SK-N-SH (cell line): ENCODE data around the gene CLMP. TPM values are rescaled to one million over a fixed set of nuclear protein-coding genes. Genes with fewer than 3 reads are reported as not detected.
A peak's percentile ranks its signal among the peaks of the same experiment; 100 is the strongest.

Experiments used
- CTCF ChIA-PET: fragments of 300-600, 350-600 bp; formaldehyde crosslinking; extraction: SDS; loops from one replicate; lab custom pipeline; 2021; lab: Yijun Ruan, JAX
- POLR2A ChIA-PET: fragments of 350-600 bp; sonication (Branson Sonifier 250); formaldehyde crosslinking; extraction: SDS; loops from one replicate; lab custom pipeline; 2020; ENCODE audit warnings: antibody characterized with exemption, inconsistent platforms; lab: Yijun Ruan, JAX
- DNase-seq: peaks from one replicate; pipeline ENCODE4 v3.0.0; 2012
- H2AFZ ChIP-seq: fragments of 200-600 bp; sonication (generic); 2 replicates; pipeline ENCODE4 v1.8.1; 2016; ENCODE audit warnings: antibody characterized with exemption, mild to moderate bottlenecking, low read depth
- H3F3A ChIP-seq: fragments of 200-600 bp; sonication (generic); replicated peaks from 2 replicates; pipeline ENCODE3; 2016; ENCODE audit warnings: antibody characterized with exemption, mild to moderate bottlenecking; ENCODE audit not compliant: insufficient read depth
- H3K27ac ChIP-seq, 2 experiments: fragments of 200-500 bp in 1 of 2; fragments of 200-600 bp in 1 of 2; sonication (Bioruptor generic) in 1 of 2; sonication (generic), shearing (Covaris generic) in 1 of 2; 2 replicates each; pipeline versions ENCODE4 v1.5.1 to v1.6.1; 2014 to 2016; ENCODE audit warnings: low read depth in 2 of 2, inconsistent platforms in 1 of 2, low read length in 1 of 2, mild to moderate bottlenecking in 1 of 2, mixed read lengths in 1 of 2
- H3K27me3 ChIP-seq: fragments of 200-600 bp; sonication (generic), shearing (Covaris generic); 2 replicates; pipeline ENCODE4 v1.6.1; 2016; ENCODE audit warnings: mixed run types; ENCODE audit not compliant: insufficient read depth
- H3K36me3 ChIP-seq, 2 experiments: fragments of 200-500 bp in 1 of 2; fragments of 200-600 bp in 1 of 2; sonication (Bioruptor generic) in 1 of 2; sonication (generic) in 1 of 2; replicated peaks in 1 of 2; 2 replicates each; pipeline versions ENCODE3 to v1.5.1; 2014 to 2016; ENCODE audit warnings: low read length in 1 of 2, mild to moderate bottlenecking in 1 of 2; ENCODE audit not compliant: insufficient read depth in 2 of 2, control insufficient read depth in 1 of 2
- H3K4me1 ChIP-seq, 2 experiments: fragments of 200-500 bp in 1 of 2; fragments of 200-600 bp in 1 of 2; sonication (Bioruptor generic) in 1 of 2; sonication (generic), shearing (Covaris generic) in 1 of 2; 2 replicates each; pipeline versions ENCODE4 v1.5.1 to v1.6.1; 2014 to 2016; ENCODE audit warnings: low read depth in 1 of 2, low read length in 1 of 2, mixed run types in 1 of 2; ENCODE audit not compliant: insufficient read depth in 2 of 2, control insufficient read depth in 1 of 2
- H3K4me2 ChIP-seq: fragments of 200-600 bp; sonication (generic), shearing (Covaris generic); 2 replicates; pipeline ENCODE4 v1.6.1; 2017; ENCODE audit warnings: mixed run types
- H3K4me3 ChIP-seq, 2 experiments: fragments of 200-500 bp in 1 of 2; fragments of 200-600 bp in 1 of 2; sonication (Bioruptor generic) in 1 of 2; sonication (generic), shearing (Covaris generic) in 1 of 2; 2 replicates each; pipeline versions ENCODE4 v1.5.1 to v1.8.1; 2014 to 2016; ENCODE audit warnings: low read depth in 2 of 2, inconsistent platforms in 1 of 2, low read length in 1 of 2, mild to moderate bottlenecking in 1 of 2, mixed read lengths in 1 of 2, moderate library complexity in 1 of 2
- H3K79me2 ChIP-seq: fragments of 200-600 bp; sonication (generic); 2 replicates; pipeline ENCODE4 v1.8.1; 2017; ENCODE audit warnings: mild to moderate bottlenecking; ENCODE audit not compliant: insufficient read depth
- H3K9ac ChIP-seq: fragments of 200-600 bp; sonication (generic); 2 replicates; pipeline ENCODE4 v1.6.1; 2017; ENCODE audit warnings: mixed run types
- H3K9me2 ChIP-seq: fragments of 200-600 bp; sonication (generic); 2 replicates; pipeline ENCODE4 v1.6.1; 2017; ENCODE audit warnings: mixed run types
- H3K9me3 ChIP-seq: fragments of 200-600 bp; sonication (generic); 2 replicates; pipeline ENCODE4 v1.6.1; 2017; ENCODE audit warnings: mixed run types, mild to moderate bottlenecking, moderate library complexity
- H4K20me1 ChIP-seq: fragments of 200-600 bp; sonication (generic); 2 replicates; pipeline ENCODE4 v1.6.1; 2017; ENCODE audit warnings: mild to moderate bottlenecking, mixed run types; ENCODE audit not compliant: insufficient read depth
- CHD2 ChIP-seq: fragments of 150-350 bp; IDR thresholded peaks from 2 replicates; pipeline ENCODE4 v1.6.1; 2018; ENCODE audit warnings: low read length; ENCODE audit not compliant: partially characterized antibody
- EP300 ChIP-seq, 2 experiments: IDR thresholded peaks; 2 replicates each; pipeline versions ENCODE4 v1.4.0 to v1.6.1; 2012; ENCODE audit warnings: borderline replicate concordance in 1 of 2, low read depth in 1 of 2, low read length in 1 of 2
- EZH2phosphoT487 ChIP-seq: fragments of 200-600 bp; sonication (generic); IDR thresholded peaks from 2 replicates; pipeline ENCODE4 v1.6.1; 2017; ENCODE audit warnings: low read depth, mixed run types, mild to moderate bottlenecking, antibody characterized with exemption, moderate library complexity, borderline replicate concordance
- FOXM1 ChIP-seq: IDR thresholded peaks from 2 replicates; pipeline ENCODE4 v1.4.0; 2012; ENCODE audit warnings: low read depth, mild to moderate bottlenecking
- GABPA ChIP-seq: IDR thresholded peaks from 2 replicates; pipeline ENCODE4 v1.4.0; 2012; ENCODE audit warnings: low read depth, mild to moderate bottlenecking
- MEF2A ChIP-seq: IDR thresholded peaks from 2 replicates; pipeline ENCODE4 v1.4.0; 2012; ENCODE audit warnings: low read depth, borderline replicate concordance
- NFIC ChIP-seq: IDR thresholded peaks from 2 replicates; pipeline ENCODE4 v1.4.0; 2012; ENCODE audit warnings: borderline replicate concordance
- POLR2AphosphoS5 ChIP-seq: IDR thresholded peaks from 2 replicates; pipeline ENCODE4 v1.6.1; 2012; ENCODE audit warnings: low read depth, low read length
- RAD21 ChIP-seq: IDR thresholded peaks from 2 replicates; pipeline ENCODE4 v1.6.1; 2012; ENCODE audit warnings: mild to moderate bottlenecking, low read length
- RCOR1 ChIP-seq: fragments of 150-350 bp; IDR thresholded peaks from 2 replicates; pipeline ENCODE4 v1.6.1; 2017; ENCODE audit warnings: antibody characterized with exemption, low read length
- RFX5 ChIP-seq: IDR thresholded peaks from 2 replicates; pipeline ENCODE4 v1.6.1; 2012; ENCODE audit warnings: mild to moderate bottlenecking, improper control_type of control experiment, low read length
- RXRA ChIP-seq: IDR thresholded peaks from 2 replicates; pipeline ENCODE4 v1.4.0; 2012; ENCODE audit warnings: low read depth, mild to moderate bottlenecking, borderline replicate concordance
- TCF12 ChIP-seq: IDR thresholded peaks from 2 replicates; pipeline ENCODE4 v1.4.0; 2012
- USF2 ChIP-seq: fragments of 150-350 bp; IDR thresholded peaks from 2 replicates; pipeline ENCODE4 v1.6.1; 2017; ENCODE audit warnings: antibody characterized with exemption, low read length, low read depth, borderline replicate concordance
- ZBTB33 ChIP-seq: IDR thresholded peaks from 2 replicates; pipeline ENCODE4 v1.4.0; 2012; ENCODE audit warnings: low read depth, borderline replicate concordance
- WGBS: methylation state at CpG from one replicate; pipeline ENCODE4 v1.1.6; 2017; ENCODE audit warnings: low lambda C conversion rate; 5-methylcytosine and 5-hydroxymethylcytosine counted together
- polyA plus RNA-seq, 3 experiments: library from polyadenylated mRNA; depleted of rRNA; stranded (reverse); fragments of >200 nt; gene quantifications; 2 replicates each; pipeline ENCODE4 v1.2.3, GENCODE V29; 2012
- TF ChIP-seq, protein P1 (sequence below): IDR thresholded peaks from 2 replicates; pipeline ENCODE4 v1.4.0; 2012; ENCODE audit warnings: low read depth
- TF ChIP-seq, protein P2 (sequence below): IDR thresholded peaks from 2 replicates; pipeline ENCODE4; 2012

CLMP gene
- polyA plus RNA-seq, 1 of the 3 experiments (the other 2 are of a cell fraction): 61.9 TPM

GRCh38 chr11:123196060-123196714, 1.1 kb upstream of the CLMP start:
- no peaks in the 10 kb centered on the region for H3K9me3 ChIP-seq
- ChIA-PET POLR2A (interaction anchor here (1.6 to 2.3 kb wide), 2 partner anchors 50 to 59 kb away, joined by 9 to 16 read pairs; no protein-coding TSS in a partner anchor), CTCF (interaction anchor here (0.9 to 3.1 kb wide), 6 partner anchors 50 to 93 kb away, joined by 3 to 14 read pairs (median 4); no protein-coding TSS in a partner anchor)
- TF ChIP-seq GABPA (no peak), RXRA (no peak), FOXM1 (no peak), EZH2phosphoT487 (no peak), NFIC (no peak), MEF2A (no peak), RCOR1 (no peak), EP300 (IDR thresholded peaks at IDR 0.05; ENCODE audit: borderline replicate concordance in 1 of 2, low read depth in 1 of 2, low read length in 1 of 2) (no peak), RAD21 (no peak)
- TF ChIP-seq, protein P1, sequence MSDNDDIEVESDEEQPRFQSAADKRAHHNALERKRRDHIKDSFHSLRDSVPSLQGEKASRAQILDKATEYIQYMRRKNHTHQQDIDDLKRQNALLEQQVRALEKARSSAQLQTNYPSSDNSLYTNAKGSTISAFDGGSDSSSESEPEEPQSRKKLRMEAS: no peak
- 90% methylated on average over 29 of the region's 34 CpGs for WGBS
- peak overlapping the region in 1 of 2 experiments; percentile 85; a peak in 1 of 4 replicates for H3K4me3 ChIP-seq
- peaks cover 39 to 40% of the 10 kb centered on the region in 2 experiments for H3K4me1 ChIP-seq
- peaks cover 52% of the 10 kb centered on the region for H3K79me2 ChIP-seq
- H3K36me3 ChIP-seq: peaks cover 11% of the 10 kb centered on the region in 2 experiments
- H3K4me2 ChIP-seq: peak overlapping the region; percentile 88
- no peak for DNase-seq
- peaks cover 10% of the 10 kb centered on the region for H3F3A ChIP-seq
- no peak overlapping the region for H2AFZ ChIP-seq
- peak overlapping the region; percentile 81 to 97; a peak in 3 of 4 replicates for H3K27ac ChIP-seq
- H3K9ac ChIP-seq: peak overlapping the region; percentile 86; the same call in 1 of the 2 replicates
- H4K20me1 ChIP-seq: no peaks in the 10 kb centered on the region
- H3K27me3 ChIP-seq: no peaks in the 10 kb centered on the region
- no peaks in the 10 kb centered on the region for H3K9me2 ChIP-seq

DNA sequence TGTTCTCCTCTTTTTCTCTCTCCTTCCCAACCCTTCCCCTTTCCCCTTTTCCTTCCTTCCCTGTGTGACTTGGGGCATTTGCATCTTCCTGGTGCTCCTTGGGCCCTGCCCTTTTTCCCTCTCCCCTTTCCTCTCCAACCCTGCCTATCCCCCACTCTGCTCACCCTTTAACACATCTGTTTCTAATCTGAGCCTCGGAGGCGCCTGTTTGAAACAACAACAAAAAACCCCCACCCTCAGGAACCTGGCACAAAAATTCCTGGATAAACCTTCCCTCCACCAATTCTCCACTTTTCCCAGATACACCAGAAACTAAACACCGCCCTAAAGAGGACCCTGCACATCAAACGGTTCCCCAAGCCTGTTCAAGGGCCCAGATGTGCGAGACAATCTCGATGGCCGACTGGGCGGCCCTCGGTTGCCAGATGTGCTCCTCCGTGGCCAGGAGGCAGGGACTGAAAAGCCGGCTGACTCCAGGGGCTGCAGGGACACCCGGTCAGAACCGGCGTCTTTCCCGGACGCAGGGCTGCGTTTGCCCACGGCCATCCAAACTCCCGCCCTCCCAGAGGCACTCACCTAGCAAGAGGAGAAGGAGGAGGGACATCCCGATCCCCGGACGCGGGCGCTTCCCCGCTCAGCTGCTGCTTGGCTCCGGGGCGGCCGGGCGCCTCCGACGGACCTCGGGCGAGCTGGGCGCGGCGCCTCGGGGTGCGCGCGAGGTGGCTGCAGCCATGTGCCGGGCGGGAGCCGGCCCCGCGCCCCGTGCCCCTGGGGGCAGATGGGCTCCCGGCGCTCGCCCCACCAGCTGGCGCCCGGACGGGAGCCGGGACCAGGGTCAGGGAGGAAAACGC, 486 bp downstream of the CLMP start:
- Histone ChIP-seq H3K79me2 (peaks cover 68% of the 10 kb centered on the region), H3K4me3 (peak overlapping the region; percentile 72 to 85), H3K36me3 (peaks cover 16 to 18% of the 10 kb centered on the region in 2 experiments), H3K4me2 (peak overlapping the region; percentile 88), H3K9me2 (no peaks in the 10 kb centered on the region), H3K9ac (peak overlapping the region; percentile 86), H3K27ac (peak overlapping the region; percentile 81 to 97), H3F3A (peaks cover 11% of the 10 kb centered on the region), H3K9me3 (no peaks in the 10 kb centered on the region), H3K4me1 (peaks cover 36 to 39% of the 10 kb centered on the region in 2 experiments), H4K20me1 (no peaks in the 10 kb centered on the region), H2AFZ (peak overlapping the region; percentile 66), H3K27me3 (no peaks in the 10 kb centered on the region)
- WGBS: 2% methylated on average over 43 of the region's 54 CpGs
- ChIA-PET CTCF (interaction anchor here (0.6 to 3.1 kb wide), 10 partner anchors 8 to 1431 kb away, joined by 3 to 14 read pairs (median 4); no protein-coding TSS in a partner anchor), POLR2A (interaction anchor here (0.7 to 2.3 kb wide), 9 partner anchors 8 to 80 kb away, joined by 3 to 16 read pairs (median 6); no protein-coding TSS in a partner anchor)
- DNase-seq: peak; percentile 86
- TF ChIP-seq RAD21 (no peak; the same call in 1 of the 2 replicates), ZBTB33 (no peak), RFX5 (no peak), POLR2AphosphoS5 (no peak), EP300 (IDR thresholded peaks at IDR 0.05; ENCODE audit: borderline replicate concordance in 1 of 2, low read depth in 1 of 2, low read length in 1 of 2) (peak in 1 of 2 experiments; percentile 8; a peak in 1 of 4 replicates), TCF12 (peak; percentile 92), RXRA (no peak), CHD2 (no peak), FOXM1 (no peak), NFIC (no peak), USF2 (no peak)
- TF ChIP-seq, protein P1: peak; percentile 17; the same call in 1 of the 2 replicates
- TF ChIP-seq, protein P2, sequence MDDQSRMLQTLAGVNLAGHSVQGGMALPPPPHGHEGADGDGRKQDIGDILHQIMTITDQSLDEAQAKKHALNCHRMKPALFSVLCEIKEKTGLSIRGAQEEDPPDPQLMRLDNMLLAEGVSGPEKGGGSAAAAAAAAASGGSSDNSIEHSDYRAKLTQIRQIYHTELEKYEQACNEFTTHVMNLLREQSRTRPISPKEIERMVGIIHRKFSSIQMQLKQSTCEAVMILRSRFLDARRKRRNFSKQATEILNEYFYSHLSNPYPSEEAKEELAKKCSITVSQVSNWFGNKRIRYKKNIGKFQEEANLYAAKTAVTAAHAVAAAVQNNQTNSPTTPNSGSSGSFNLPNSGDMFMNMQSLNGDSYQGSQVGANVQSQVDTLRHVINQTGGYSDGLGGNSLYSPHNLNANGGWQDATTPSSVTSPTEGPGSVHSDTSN: no peak
